IPS-18a (cell line): ENCODE results near the gene GSG1L.

ENCODE experiments used
- H3K27ac ChIP-seq: one replicate; pipeline ENCODE4 v1.5.1; 2013; ENCODE audit warnings: low read length
- H3K27me3 ChIP-seq: one replicate; pipeline ENCODE4 v1.6.1; 2013; ENCODE audit warnings: mild to moderate bottlenecking, low read length; ENCODE audit not compliant: control insufficient read depth, insufficient read depth
- H3K36me3 ChIP-seq: one replicate; pipeline ENCODE4 v1.6.1; 2013; ENCODE audit warnings: low read depth, low read length; ENCODE audit not compliant: control insufficient read depth
- H3K4me1 ChIP-seq: one replicate; pipeline ENCODE4 v1.6.1; 2013; ENCODE audit warnings: low read depth, low read length; ENCODE audit not compliant: control insufficient read depth
- H3K4me3 ChIP-seq: one replicate; pipeline ENCODE4 v1.5.1; 2013; ENCODE audit warnings: low read length
- H3K9ac ChIP-seq: one replicate; pipeline ENCODE4 v1.6.1; 2013; ENCODE audit warnings: mild to moderate bottlenecking, low read length, moderate library complexity
- H3K9me3 ChIP-seq: one replicate; pipeline ENCODE4 v1.6.1; 2013; ENCODE audit warnings: low read depth, low read length; ENCODE audit not compliant: control insufficient read depth

The GSG1L gene

DNA sequence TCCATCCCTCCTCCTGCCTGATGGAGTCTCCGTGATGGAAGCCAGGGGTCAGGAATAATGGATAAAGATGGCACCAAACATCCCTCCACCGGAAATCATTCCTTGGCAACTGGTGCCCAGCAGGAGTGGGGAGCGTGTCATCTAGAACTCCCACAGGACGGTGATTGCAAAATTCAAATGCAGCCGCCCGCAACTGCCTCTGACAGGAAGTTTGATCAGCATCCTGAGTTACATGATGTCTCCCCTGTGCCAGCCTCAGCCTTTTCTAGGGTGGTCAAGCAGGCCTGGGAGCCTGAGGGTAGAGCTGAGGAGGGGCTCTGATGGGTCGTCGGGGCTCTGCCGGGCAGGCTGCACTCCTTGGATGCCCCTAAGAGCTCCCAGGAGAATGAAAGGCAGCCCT, 52.8 kb downstream of the GSG1L start:
- H3K36me3 ChIP-seq, result no peaks in the 10 kb centered on the region
- H3K4me1 ChIP-seq, result no peaks in the 10 kb centered on the region
- no peaks in the 10 kb centered on the region for H3K9me3 ChIP-seq
- no peak overlapping the region for H3K9ac ChIP-seq
- no peak overlapping the region for H3K4me3 ChIP-seq
- H3K27ac ChIP-seq, result no peak overlapping the region
- no peaks in the 10 kb centered on the region for H3K27me3 ChIP-seq

DNA sequence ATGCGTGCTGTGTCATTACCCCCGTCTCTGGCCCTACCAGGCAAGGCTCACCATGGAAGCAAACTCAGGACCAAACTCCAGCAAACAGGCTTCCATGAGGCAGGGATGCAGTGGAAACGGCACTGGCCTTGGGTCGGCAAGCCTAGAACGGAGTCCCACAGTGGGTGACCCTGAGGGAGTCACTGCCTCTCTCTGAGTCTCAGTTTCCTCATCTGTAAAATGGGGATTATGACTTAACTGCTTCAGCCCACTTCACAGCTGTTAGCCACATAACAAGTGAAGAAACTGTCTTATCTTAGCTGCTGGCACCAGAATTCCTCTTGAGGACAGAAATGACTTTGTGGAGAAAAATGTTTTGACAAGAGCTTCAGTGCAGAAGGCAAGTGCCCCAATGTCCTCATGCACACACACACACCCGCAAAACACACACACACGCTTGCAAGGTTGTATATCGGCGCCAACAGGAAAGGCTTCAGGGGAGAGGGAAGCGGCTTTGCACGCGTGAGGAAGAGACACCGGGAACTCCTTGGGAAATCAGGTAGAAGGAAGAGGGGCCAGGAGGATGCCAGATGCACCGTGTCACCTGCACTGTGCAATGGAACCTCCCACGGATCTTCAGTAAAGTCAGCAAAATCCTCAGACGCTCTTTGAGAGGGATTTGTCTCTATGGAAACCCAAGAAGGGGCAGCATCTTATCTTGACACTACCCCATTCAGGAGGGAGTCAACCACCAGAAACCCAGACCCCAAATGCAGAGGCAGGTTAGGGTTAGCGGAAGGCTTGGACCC, 53.7 kb downstream of the GSG1L start:
- H3K9me3 ChIP-seq, result no peaks in the 10 kb centered on the region
- H3K27me3 ChIP-seq, result no peaks in the 10 kb centered on the region
- H3K9ac ChIP-seq, result no peak overlapping the region
- no peaks in the 10 kb centered on the region for H3K36me3 ChIP-seq
- no peaks in the 10 kb centered on the region for H3K4me1 ChIP-seq
- H3K4me3 ChIP-seq, result no peak overlapping the region
- H3K27ac ChIP-seq, result no peak overlapping the region

DNA sequence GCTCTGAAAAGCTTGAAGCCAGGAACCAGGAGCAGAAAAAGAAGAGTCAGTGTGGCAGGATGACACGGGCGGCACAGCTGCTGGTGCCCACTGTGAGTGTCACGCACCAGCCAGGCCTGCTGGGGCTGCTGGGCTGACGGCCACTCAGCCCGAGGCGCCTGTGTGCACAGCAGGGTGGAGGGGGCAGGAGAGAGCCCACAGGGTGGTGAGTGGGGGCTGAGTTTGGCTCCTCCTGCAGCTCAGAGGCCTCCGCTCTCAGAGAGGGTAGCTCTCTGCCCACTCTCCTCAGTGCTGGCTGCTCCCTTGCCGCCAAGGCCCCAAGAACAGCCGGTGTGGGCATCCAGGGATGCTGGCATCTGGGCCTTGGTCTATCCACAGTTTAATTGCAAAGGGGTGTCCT, 59.6 kb downstream of the GSG1L start:
- no peaks in the 10 kb centered on the region for H3K9me3 ChIP-seq
- no peaks in the 10 kb centered on the region for H3K27me3 ChIP-seq
- H3K27ac ChIP-seq, result no peak overlapping the region
- H3K4me1 ChIP-seq, result no peaks in the 10 kb centered on the region
- H3K9ac ChIP-seq, result no peak overlapping the region
- H3K4me3 ChIP-seq, result no peak overlapping the region
- no peaks in the 10 kb centered on the region for H3K36me3 ChIP-seq

DNA sequence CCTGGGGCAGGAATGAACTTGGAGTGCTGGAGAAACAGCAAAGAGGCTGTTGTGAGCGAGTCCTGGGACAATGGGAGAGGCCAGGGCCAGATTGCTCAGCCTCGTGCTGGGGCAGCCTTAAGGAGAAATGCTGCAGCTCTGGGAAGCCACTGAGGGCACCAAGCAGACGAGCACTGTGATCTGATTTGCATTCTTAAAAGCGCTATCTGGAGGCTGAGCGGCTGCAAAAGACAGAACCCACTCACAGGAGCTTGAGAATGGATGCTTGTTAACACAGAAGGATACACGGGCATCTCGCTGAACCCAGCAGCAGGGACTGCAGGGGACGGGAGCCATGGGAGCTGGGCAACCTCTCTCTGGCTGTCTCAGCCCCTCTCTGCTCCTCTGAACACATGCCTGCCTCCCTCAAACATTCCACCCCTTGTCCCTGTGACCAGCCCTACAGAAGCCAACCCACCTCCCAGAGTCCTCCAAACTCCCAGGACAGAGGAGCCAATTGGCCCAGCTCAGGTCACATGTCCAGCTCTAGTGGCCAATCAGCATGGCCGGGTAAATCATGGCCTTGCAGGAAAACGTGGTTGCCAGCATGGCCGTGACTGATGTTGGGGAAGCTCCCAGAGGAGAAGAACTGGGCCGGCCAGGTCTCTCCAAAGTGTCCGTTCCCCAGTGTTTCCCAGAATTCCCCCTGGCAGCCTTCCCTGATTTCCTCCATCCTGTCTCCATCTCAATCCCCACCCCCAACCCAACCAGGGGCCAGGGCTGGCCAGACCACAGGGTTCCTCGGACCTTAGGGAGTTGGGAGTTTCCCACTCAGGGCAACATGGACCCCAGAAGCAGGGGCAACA, 60.3 kb downstream of the GSG1L start:
- H3K9ac ChIP-seq, result no peak overlapping the region
- H3K9me3 ChIP-seq, result no peaks in the 10 kb centered on the region
- H3K27ac ChIP-seq, result no peak overlapping the region
- H3K4me3 ChIP-seq, result no peak overlapping the region
- H3K4me1 ChIP-seq, result no peaks in the 10 kb centered on the region
- H3K36me3 ChIP-seq, result no peaks in the 10 kb centered on the region
- no peaks in the 10 kb centered on the region for H3K27me3 ChIP-seq

DNA sequence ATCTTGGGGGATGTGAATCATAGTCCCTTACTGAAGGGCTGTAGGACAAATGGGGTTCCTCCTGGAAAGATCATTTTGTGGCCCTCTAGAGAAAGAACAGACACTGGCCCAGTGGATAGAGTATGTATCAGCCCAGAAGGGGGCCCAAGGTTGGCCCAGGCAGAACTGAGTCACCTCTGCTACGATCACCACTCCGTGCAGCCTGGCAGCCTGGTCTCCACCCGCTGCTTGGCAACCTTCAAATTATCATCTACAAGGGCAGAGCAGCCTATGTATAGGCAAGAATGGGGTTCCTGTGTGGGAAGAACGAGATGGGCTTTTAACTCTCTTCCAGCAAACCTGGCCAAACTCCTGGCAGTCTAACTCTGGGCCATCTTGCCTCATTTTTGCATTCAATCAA, 61.9 kb downstream of the GSG1L start:
- Histone ChIP-seq H3K27me3 (no peaks in the 10 kb centered on the region), H3K4me3 (no peak overlapping the region), H3K36me3 (no peaks in the 10 kb centered on the region), H3K27ac (no peak overlapping the region), H3K4me1 (no peaks in the 10 kb centered on the region), H3K9ac (no peak overlapping the region), H3K9me3 (no peaks in the 10 kb centered on the region)

DNA sequence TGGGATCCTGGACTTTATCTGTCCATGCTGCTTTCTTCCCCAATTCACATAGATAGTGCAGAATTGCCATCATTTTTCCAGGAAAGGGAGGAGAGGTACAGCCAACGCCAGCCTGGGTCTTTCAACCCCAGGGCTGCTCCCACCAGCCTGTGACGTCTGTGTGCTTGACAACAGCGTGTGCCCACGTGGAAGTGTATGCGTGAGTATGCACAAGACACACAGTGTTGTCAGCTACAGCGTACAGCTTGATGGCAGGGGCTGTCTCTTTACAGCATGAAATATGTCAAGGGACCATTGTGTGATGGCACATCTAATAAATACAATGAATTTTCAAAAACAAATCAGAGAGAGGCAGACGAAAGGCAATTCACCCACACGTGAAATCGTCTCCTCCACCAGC, 62.3 kb downstream of the GSG1L start:
- H3K36me3 ChIP-seq, result no peaks in the 10 kb centered on the region
- H3K27ac ChIP-seq, result no peak overlapping the region
- no peak overlapping the region for H3K9ac ChIP-seq
- H3K4me1 ChIP-seq, result no peaks in the 10 kb centered on the region
- no peaks in the 10 kb centered on the region for H3K27me3 ChIP-seq
- no peak overlapping the region for H3K4me3 ChIP-seq
- no peaks in the 10 kb centered on the region for H3K9me3 ChIP-seq

DNA sequence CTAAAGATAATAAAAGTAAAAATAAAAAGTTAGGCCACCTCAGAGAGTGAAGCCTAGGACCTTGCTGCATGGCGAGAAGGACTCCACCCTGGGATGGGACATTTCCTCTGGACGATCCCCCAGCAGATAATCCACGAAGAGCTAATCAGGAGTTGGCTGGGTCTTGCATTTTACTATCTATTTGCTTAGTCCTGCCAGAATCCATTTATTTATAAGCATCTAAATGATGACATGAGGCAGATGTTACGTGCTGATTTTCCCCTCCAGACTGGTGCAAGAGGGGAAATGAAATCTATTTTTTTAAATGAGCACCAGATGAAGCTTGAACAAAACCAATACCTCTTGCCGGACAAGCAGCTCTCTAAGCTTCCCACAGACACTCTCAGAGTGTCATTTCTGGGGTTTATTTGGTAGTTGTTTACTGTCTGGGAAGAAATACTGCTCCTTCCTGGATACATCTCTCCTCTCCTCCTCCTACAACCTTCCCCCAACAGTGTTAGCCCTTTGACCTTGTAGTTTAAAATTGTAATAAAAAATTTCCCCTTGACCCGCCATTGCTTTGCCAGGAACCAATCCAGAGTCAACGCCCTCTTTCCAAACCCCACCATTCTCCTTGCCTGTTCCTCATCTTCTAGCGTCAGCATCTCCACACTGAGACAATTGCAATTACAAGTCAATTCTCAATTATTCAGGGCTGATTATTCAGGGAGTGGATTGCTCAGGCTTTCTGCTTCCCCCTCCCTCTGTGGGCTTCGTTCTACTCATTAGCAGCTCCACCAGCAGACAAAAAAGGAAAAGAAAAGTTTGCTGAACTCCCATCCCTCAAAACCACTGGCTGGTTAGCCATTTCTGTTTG, 63.0 kb downstream of the GSG1L start:
- Histone ChIP-seq H3K9me3 (no peaks in the 10 kb centered on the region), H3K27me3 (no peaks in the 10 kb centered on the region), H3K4me3 (no peak overlapping the region), H3K27ac (no peak overlapping the region), H3K9ac (no peak overlapping the region), H3K36me3 (no peaks in the 10 kb centered on the region), H3K4me1 (no peaks in the 10 kb centered on the region)

DNA sequence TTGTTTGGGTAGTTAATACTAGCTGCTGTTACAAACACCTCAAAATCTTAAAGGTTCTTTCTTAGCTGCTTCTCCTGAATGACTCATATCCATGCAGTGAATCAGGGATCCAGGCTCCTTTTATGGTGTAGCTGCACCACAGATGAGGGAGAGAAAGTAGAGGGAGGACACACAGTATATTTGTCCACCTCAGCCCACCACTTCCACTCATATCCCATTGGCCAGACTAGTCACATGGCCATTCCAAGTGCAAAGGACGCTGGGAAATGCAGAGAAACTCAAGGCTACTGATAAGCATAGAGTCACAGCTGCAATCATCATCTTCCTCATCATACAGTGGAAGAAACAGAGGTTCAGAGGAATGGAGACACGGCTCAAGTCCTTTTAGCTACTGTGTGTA, 63.8 kb downstream of the GSG1L start:
- H3K27me3 ChIP-seq, result no peaks in the 10 kb centered on the region
- no peak overlapping the region for H3K27ac ChIP-seq

DNA sequence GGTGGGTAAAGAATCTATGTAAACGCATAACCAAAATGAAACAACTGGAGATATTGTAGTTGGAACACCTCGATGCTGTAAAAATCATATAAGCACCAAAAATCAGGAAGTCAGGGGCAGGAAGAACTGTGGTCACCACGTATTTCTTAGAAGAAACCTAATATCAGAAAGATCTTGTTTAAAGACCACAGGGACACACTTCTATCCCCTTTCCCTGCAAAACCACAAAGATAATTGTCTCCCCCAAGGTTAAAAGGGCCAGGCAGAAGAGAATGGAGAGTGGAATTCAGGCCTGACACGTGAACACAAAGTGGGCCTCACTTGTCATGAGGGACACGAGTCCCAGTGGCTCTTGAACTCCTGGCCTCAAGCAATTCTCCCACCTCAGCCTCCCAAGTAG, 68.1 kb downstream of the GSG1L start:
- Histone ChIP-seq H3K4me1 (no peaks in the 10 kb centered on the region), H3K36me3 (no peaks in the 10 kb centered on the region), H3K4me3 (no peak overlapping the region), H3K27ac (no peak overlapping the region), H3K9ac (no peak overlapping the region), H3K9me3 (peaks cover 13% of the 10 kb centered on the region), H3K27me3 (no peaks in the 10 kb centered on the region)

More for the DNA sequence above, 63.8 kb downstream of the GSG1L start:
- H3K9me3 ChIP-seq, result peaks cover 3% of the 10 kb centered on the region
- H3K9ac ChIP-seq, result no peak overlapping the region
- H3K4me3 ChIP-seq, result no peak overlapping the region
- H3K4me1 ChIP-seq, result no peaks in the 10 kb centered on the region
- H3K36me3 ChIP-seq, result no peaks in the 10 kb centered on the region

DNA sequence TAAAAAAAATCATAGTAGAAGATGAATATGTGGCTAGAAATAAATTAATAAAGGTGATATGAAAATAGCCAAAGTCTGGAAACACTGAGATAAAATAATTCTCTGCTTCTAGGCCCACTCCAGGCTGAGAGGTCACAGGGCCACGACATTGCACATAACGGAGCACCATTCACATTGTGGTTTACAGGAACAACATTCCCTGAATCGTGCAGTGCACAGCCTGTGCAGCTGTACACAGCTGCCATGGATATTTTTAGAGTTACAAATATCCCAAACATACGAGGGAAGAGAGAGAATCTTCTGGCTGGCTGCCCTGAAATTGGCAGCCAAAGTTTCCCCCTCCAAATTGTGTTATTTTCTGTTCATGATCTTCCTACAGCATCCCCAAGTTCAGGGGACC, 68.8 kb downstream of the GSG1L start:
- Histone ChIP-seq H3K36me3 (no peaks in the 10 kb centered on the region), H3K27me3 (no peaks in the 10 kb centered on the region), H3K4me1 (no peaks in the 10 kb centered on the region), H3K9ac (no peak overlapping the region), H3K27ac (no peak overlapping the region), H3K4me3 (no peak overlapping the region), H3K9me3 (peaks cover 13% of the 10 kb centered on the region)

DNA sequence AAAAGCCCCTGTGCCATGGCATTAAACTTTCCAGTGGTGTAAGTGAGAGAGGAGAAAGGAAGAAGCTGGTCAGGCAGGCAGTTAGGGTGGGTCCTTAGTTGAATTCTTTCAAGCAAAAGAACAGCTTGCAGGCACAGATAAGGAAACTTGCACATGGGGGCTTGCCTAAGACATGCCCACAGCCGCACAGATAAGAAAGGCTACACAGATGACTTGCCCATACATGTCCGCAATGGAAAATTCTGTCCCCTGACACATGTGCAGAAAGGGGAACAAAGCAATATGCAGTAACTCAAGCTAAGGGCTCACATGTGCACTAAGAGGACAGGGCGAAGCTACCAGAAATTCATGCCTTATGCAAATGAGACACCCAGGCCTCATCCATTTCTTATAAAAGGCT, 69.9 kb downstream of the GSG1L start:
- Histone ChIP-seq H3K4me3 (no peak overlapping the region), H3K27ac (no peak overlapping the region), H3K9ac (no peak overlapping the region), H3K36me3 (no peaks in the 10 kb centered on the region), H3K4me1 (no peaks in the 10 kb centered on the region), H3K9me3 (peaks cover 13% of the 10 kb centered on the region), H3K27me3 (no peaks in the 10 kb centered on the region)
